ENCODE data around the gene INPP5A. TPM values are rescaled to one million over a fixed set of nuclear protein-coding genes. Genes with fewer than 3 reads are reported as not detected.

INPP5A gene
- total and polyA plus RNA-seq, 4 donors = 37.7 to 112 (median 54.9) TPM

- ATAC-seq (ENCODE audit: low FRiP score) (no peak), DNase-seq (no peak)
- Histone ChIP-seq H3K4me3 (ENCODE audit: low read length in 2 of 2) (no peak within 1 kb of the TSS), H3K27ac (ENCODE audit: low read depth in 1 of 2, low read length in 2 of 2) (no peak within 1 kb of the TSS), H3K9me3 (ENCODE audit: control insufficient read depth, low read length) (peaks cover 7% of the 10 kb centered on the region), H3K27me3 (ENCODE audit: control insufficient read depth in 1 of 2, insufficient read depth in 2 of 2, low read length in 1 of 2) (peaks cover 0 to 4% of the 10 kb centered on the region in 2 donors), H3K36me3 (ENCODE audit: control insufficient read depth in 1 of 2, insufficient read depth in 2 of 2, low read length in 1 of 2) (peaks cover 7 to 12% of the 10 kb centered on the region in 2 donors), H3K4me1 (ENCODE audit: control insufficient read depth in 1 of 2, insufficient read depth in 2 of 2, low read length in 2 of 2) (no peaks in the 10 kb centered on the region)
- intact Hi-C loops (cut with DNase I) = no loop called here
- WGBS, 2 donors = 1 to 2% methylated on average over 38 to 119 of the region's 119 CpGs
These were observed 248.3 kb downstream of the INPP5A start, which contains the start of gene NKX6-2 for GRCh38 chr10:132785723-132786475. TSS of gene NKX6-2 (minus strand) at chr10:132786147. CDS start at chr10:132785948, 199 bp downstream.

- H3K36me3 ChIP-seq (ENCODE audit: control insufficient read depth in 1 of 2, insufficient read depth in 2 of 2, low read length in 1 of 2) = peaks cover 7 to 12% of the 10 kb centered on the region in 2 donors
- H3K4me1 ChIP-seq (ENCODE audit: control insufficient read depth in 1 of 2, insufficient read depth in 2 of 2, low read length in 2 of 2) = no peaks in the 10 kb centered on the region
- peaks cover 7% of the 10 kb centered on the region for H3K9me3 ChIP-seq (ENCODE audit: control insufficient read depth, low read length)
- DNase-seq (no peak), ATAC-seq (ENCODE audit: low FRiP score) (no peak)
- no peak overlapping the region for H3K27ac ChIP-seq (ENCODE audit: low read depth in 1 of 2, low read length in 2 of 2)
- H3K4me3 ChIP-seq (ENCODE audit: low read length in 2 of 2) = no peak overlapping the region
- intact Hi-C loops (cut with DNase I) = no loop called here
- 1 to 5% methylated on average over 36 to 58 of the region's 58 CpGs for WGBS, 2 donors
- peaks cover 0 to 4% of the 10 kb centered on the region in 2 donors for H3K27me3 ChIP-seq (ENCODE audit: control insufficient read depth in 1 of 2, insufficient read depth in 2 of 2, low read length in 1 of 2)
These were observed 248.9 kb downstream of the INPP5A start for GRCh38 chr10:132786476-132786883.

GRCh38 chr10:132786884-132787494, 249.4 kb downstream of the INPP5A start:
- DNase-seq = no peak
- Histone ChIP-seq H3K27me3 (ENCODE audit: control insufficient read depth in 1 of 2, insufficient read depth in 2 of 2, low read length in 1 of 2) (peaks cover 0 to 4% of the 10 kb centered on the region in 2 donors), H3K4me1 (ENCODE audit: control insufficient read depth in 1 of 2, insufficient read depth in 2 of 2, low read length in 2 of 2) (no peaks in the 10 kb centered on the region), H3K9me3 (ENCODE audit: control insufficient read depth, low read length) (peaks cover 3% of the 10 kb centered on the region), H3K27ac (ENCODE audit: low read depth in 1 of 2, low read length in 2 of 2) (no peak overlapping the region), H3K4me3 (ENCODE audit: low read length in 2 of 2) (no peak overlapping the region), H3K36me3 (ENCODE audit: control insufficient read depth in 1 of 2, insufficient read depth in 2 of 2, low read length in 1 of 2) (peaks cover 2 to 9% of the 10 kb centered on the region in 2 donors)
- ATAC-seq (ENCODE audit: low FRiP score) = no peak
- intact Hi-C loops (cut with DNase I) = no loop called here
- 1 to 2% methylated on average over 65 to 80 of the region's 80 CpGs for WGBS, 2 donors

- Histone ChIP-seq H3K27me3 (ENCODE audit: control insufficient read depth in 1 of 2, insufficient read depth in 2 of 2, low read length in 1 of 2) (peaks cover 0 to 4% of the 10 kb centered on the region in 2 donors), H3K36me3 (ENCODE audit: control insufficient read depth in 1 of 2, insufficient read depth in 2 of 2, low read length in 1 of 2) (peaks cover 0 to 3% of the 10 kb centered on the region in 2 donors), H3K4me1 (ENCODE audit: control insufficient read depth in 1 of 2, insufficient read depth in 2 of 2, low read length in 2 of 2) (no peaks in the 10 kb centered on the region), H3K27ac (ENCODE audit: low read depth in 1 of 2, low read length in 2 of 2) (no peak overlapping the region), H3K9me3 (ENCODE audit: control insufficient read depth, low read length) (peaks cover 2% of the 10 kb centered on the region), H3K4me3 (ENCODE audit: low read length in 2 of 2) (no peak overlapping the region)
- DNase-seq (no peak), ATAC-seq (ENCODE audit: low FRiP score) (no peak)
- intact Hi-C loops (cut with DNase I) = no loop called here
- WGBS, 2 donors = 2% methylated on average over 32 to 80 of the region's 80 CpGs
These were observed 250.1 kb downstream of the INPP5A start for GRCh38 chr10:132787495-132788179.

- Histone ChIP-seq H3K36me3 (ENCODE audit: control insufficient read depth in 1 of 2, insufficient read depth in 2 of 2, low read length in 1 of 2) (no peaks in the 10 kb centered on the region), H3K27me3 (ENCODE audit: control insufficient read depth in 1 of 2, insufficient read depth in 2 of 2, low read length in 1 of 2) (peaks cover 0 to 4% of the 10 kb centered on the region in 2 donors), H3K27ac (ENCODE audit: low read depth in 1 of 2, low read length in 2 of 2) (no peak overlapping the region), H3K4me3 (ENCODE audit: low read length in 2 of 2) (no peak overlapping the region), H3K4me1 (ENCODE audit: control insufficient read depth in 1 of 2, insufficient read depth in 2 of 2, low read length in 2 of 2) (no peaks in the 10 kb centered on the region), H3K9me3 (ENCODE audit: control insufficient read depth, low read length) (no peaks in the 10 kb centered on the region)
- no peak for ATAC-seq (ENCODE audit: low FRiP score)
- WGBS, 2 donors = 1 to 2% methylated on average over 60 to 79 of the region's 79 CpGs
- intact Hi-C loops (cut with DNase I) = no loop called here
- DNase-seq = no peak
These were observed 250.7 kb downstream of the INPP5A start for GRCh38 chr10:132788180-132788830.

- Histone ChIP-seq H3K4me3 (ENCODE audit: low read length in 2 of 2) (no peak overlapping the region), H3K9me3 (ENCODE audit: control insufficient read depth, low read length) (no peaks in the 10 kb centered on the region), H3K27ac (ENCODE audit: low read depth in 1 of 2, low read length in 2 of 2) (no peak overlapping the region), H3K27me3 (ENCODE audit: control insufficient read depth in 1 of 2, insufficient read depth in 2 of 2, low read length in 1 of 2) (peaks cover 0 to 4% of the 10 kb centered on the region in 2 donors), H3K36me3 (ENCODE audit: control insufficient read depth in 1 of 2, insufficient read depth in 2 of 2, low read length in 1 of 2) (no peaks in the 10 kb centered on the region), H3K4me1 (ENCODE audit: control insufficient read depth in 1 of 2, insufficient read depth in 2 of 2, low read length in 2 of 2) (no peaks in the 10 kb centered on the region)
- intact Hi-C loops (cut with DNase I) = no loop called here
- no peak for DNase-seq
- ATAC-seq (ENCODE audit: low FRiP score) = no peak
- WGBS, 2 donors = 8 to 11% methylated on average over 25 to 30 of the region's 30 CpGs
These were observed 251.2 kb downstream of the INPP5A start for GRCh38 chr10:132788831-132789219.

- Histone ChIP-seq H3K4me1 (ENCODE audit: control insufficient read depth in 1 of 2, insufficient read depth in 2 of 2, low read length in 2 of 2) (no peaks in the 10 kb centered on the region), H3K4me3 (ENCODE audit: low read length in 2 of 2) (no peak overlapping the region), H3K36me3 (ENCODE audit: control insufficient read depth in 1 of 2, insufficient read depth in 2 of 2, low read length in 1 of 2) (no peaks in the 10 kb centered on the region), H3K27me3 (ENCODE audit: control insufficient read depth in 1 of 2, insufficient read depth in 2 of 2, low read length in 1 of 2) (no peaks in the 10 kb centered on the region), H3K27ac (ENCODE audit: low read depth in 1 of 2, low read length in 2 of 2) (no peak overlapping the region), H3K9me3 (ENCODE audit: control insufficient read depth, low read length) (no peaks in the 10 kb centered on the region)
- ATAC-seq (ENCODE audit: low FRiP score) (no peak), DNase-seq (no peak)
- WGBS, 2 donors = 71 to 74% methylated on average over 15 of the region's 15 CpGs
- intact Hi-C loops (cut with DNase I) = no loop called here
These were observed 252.1 kb downstream of the INPP5A start for GRCh38 chr10:132789659-132790148.

GRCh38 chr10:132790470-132790869, 252.9 kb downstream of the INPP5A start:
- DNase-seq = no peak
- intact Hi-C loops (cut with DNase I) = no loop called here

More at GRCh38 chr10:132790470-132790869, 252.9 kb downstream of the INPP5A start:
- H3K36me3 ChIP-seq (ENCODE audit: control insufficient read depth in 1 of 2, insufficient read depth in 2 of 2, low read length in 1 of 2) = no peaks in the 10 kb centered on the region
- no peaks in the 10 kb centered on the region for H3K4me1 ChIP-seq (ENCODE audit: control insufficient read depth in 1 of 2, insufficient read depth in 2 of 2, low read length in 2 of 2)
- H3K4me3 ChIP-seq (ENCODE audit: low read length in 2 of 2) = no peak overlapping the region
- no peaks in the 10 kb centered on the region for H3K9me3 ChIP-seq (ENCODE audit: control insufficient read depth, low read length)
- 47 to 50% methylated on average over 7 of the region's 7 CpGs for WGBS, 2 donors
- H3K27ac ChIP-seq (ENCODE audit: low read depth in 1 of 2, low read length in 2 of 2) = no peak overlapping the region
- ATAC-seq (ENCODE audit: low FRiP score) = no peak
- H3K27me3 ChIP-seq (ENCODE audit: control insufficient read depth in 1 of 2, insufficient read depth in 2 of 2, low read length in 1 of 2) = no peaks in the 10 kb centered on the region

Data from aorta (tissue), 5 donors.